HCT116 (cell line): ENCODE data around the gene RAD21L1. TPM values are rescaled to one million over a fixed set of nuclear protein-coding genes. Genes with fewer than 3 reads are reported as not detected.

Experiments
- ATAC-seq: fragments of 200-7000 bp; cut with Tn5 transposase; 2 replicates; pipeline ENCODE4 v1.9.1; 2020; ENCODE audit warnings: mild to moderate bottlenecking, moderate library complexity
- BruUV-seq: library from RNA; stranded (reverse); fragments of 400-500 nt; replicated peaks from 2 replicates; lab custom pipeline; 2021; lab: Mats Ljungman, UMichigan
- CTCF ChIA-PET: fragments of 300-600 bp; sonication (Branson Sonifier 250); formaldehyde crosslinking; loops from one replicate; lab custom pipeline; 2021; ENCODE audit warnings: antibody characterized with exemption; lab: Charles Lee
- POLR2A ChIA-PET: fragments of 300-600, 350-600 bp; sonication (Branson Sonifier 250); formaldehyde crosslinking; loops from one replicate; lab custom pipeline; 2021; ENCODE audit warnings: antibody characterized with exemption; lab: Charles Lee
- RAD21 ChIA-PET, 2 experiments: fragments of 300-600 bp; sonication (Branson Sonifier 250); formaldehyde crosslinking; loops; one replicate each; lab custom pipeline; 2023; ENCODE audit warnings: low total read pairs in 2 of 2; ENCODE audit not compliant: uncharacterized antibody in 2 of 2, unreplicated experiment in 2 of 2, low non-redundant PET in 1 of 2; lab: Charles Lee
- DNase-seq: peaks from one replicate; pipeline ENCODE4 v3.0.0-alpha.2; 2010; ENCODE audit warnings: low read depth, low spot score
- H2AFZ ChIP-seq: fragments of 200-600 bp; shearing (Covaris generic), sonication (generic); 2 replicates; pipeline ENCODE4 v1.6.1; 2017; ENCODE audit warnings: low read depth, mixed run types, mixed read lengths, antibody characterized with exemption, low read length; ENCODE audit not compliant: poor library complexity, severe bottlenecking
- H3K27ac ChIP-seq: 2 replicates; pipeline ENCODE4 v1.5.1; 2012; ENCODE audit warnings: low read depth, low read length
- H3K27me3 ChIP-seq: fragments of 200-600 bp; sonication (generic); 2 replicates; pipeline ENCODE4 v1.6.1; 2016; ENCODE audit warnings: mixed run types, low read length, mixed read lengths; ENCODE audit not compliant: insufficient read depth
- H3K36me3 ChIP-seq, 2 experiments: fragments of 200-500 bp in 1 of 2; fragments of 200-600 bp in 1 of 2; sonication (Bioruptor generic) in 1 of 2; sonication (generic) in 1 of 2; 2 replicates each; pipeline versions ENCODE4 v1.5.1 to v1.6.1; 2014 to 2016; ENCODE audit warnings: low read length in 2 of 2, inconsistent platforms in 1 of 2, mixed read lengths in 1 of 2, mixed run types in 1 of 2; ENCODE audit not compliant: insufficient read depth in 2 of 2, control insufficient read depth in 1 of 2
- H3K4me1 ChIP-seq, 2 experiments: fragments of 200-600 bp in 1 of 2; sonication (generic) in 1 of 2; 2 replicates each; pipeline versions ENCODE4 v1.5.1 to v1.6.1; 2012 to 2017; ENCODE audit warnings: low read length in 2 of 2, inconsistent platforms in 1 of 2, mild to moderate bottlenecking in 1 of 2, mixed read lengths in 1 of 2, mixed run types in 1 of 2, moderate library complexity in 1 of 2; ENCODE audit not compliant: insufficient read depth in 2 of 2, control insufficient read depth in 1 of 2
- H3K4me2 ChIP-seq: fragments of 200-600 bp; sonication (generic); 2 replicates; pipeline ENCODE4 v1.6.1; 2017; ENCODE audit warnings: mixed run types, low read length, mixed read lengths
- H3K4me3 ChIP-seq, 2 experiments: fragments of 200-600 bp in 1 of 2; sonication (generic) in 1 of 2; replicated peaks in 1 of 2; 2 replicates each; pipeline ENCODE4 v1.5.1; 2011 to 2016; ENCODE audit warnings: low read length in 2 of 2, control low read depth in 1 of 2, low read depth in 1 of 2, mild to moderate bottlenecking in 1 of 2, mixed read lengths in 1 of 2, mixed run types in 1 of 2
- H3K79me2 ChIP-seq: fragments of 200-600 bp; sonication (generic); 2 replicates; pipeline ENCODE4 v1.6.1; 2017; ENCODE audit warnings: mild to moderate bottlenecking, mixed run types, low read length, moderate library complexity, mixed read lengths; ENCODE audit not compliant: insufficient read depth
- H3K9ac ChIP-seq: fragments of 200-600 bp; sonication (generic); 2 replicates; pipeline ENCODE4 v1.6.1; 2016; ENCODE audit warnings: low read length, mixed read lengths
- H3K9me2 ChIP-seq: fragments of 200-600 bp; sonication (generic), shearing (Covaris generic); 2 replicates; pipeline ENCODE4 v1.6.1; 2017; ENCODE audit warnings: mixed run types, mild to moderate bottlenecking, moderate library complexity; ENCODE audit not compliant: insufficient read depth
- H3K9me3 ChIP-seq, 2 experiments: fragments of 200-500 bp in 1 of 2; fragments of 200-600 bp in 1 of 2; sonication (Bioruptor generic) in 1 of 2; sonication (generic) in 1 of 2; 2 replicates each; pipeline ENCODE4 v1.6.1; 2014 to 2017; ENCODE audit warnings: low read length in 2 of 2, mixed read lengths in 2 of 2, inconsistent platforms in 1 of 2, low read depth in 1 of 2, mild to moderate bottlenecking in 1 of 2, mixed run types in 1 of 2, moderate library complexity in 1 of 2; ENCODE audit not compliant: control insufficient read depth in 1 of 2, insufficient read depth in 1 of 2
- H4K20me1 ChIP-seq: fragments of 200-600 bp; sonication (generic), shearing (Covaris generic); 2 replicates; pipeline ENCODE4 v1.6.1; 2017; ENCODE audit warnings: mixed run types, mild to moderate bottlenecking, moderate library complexity; ENCODE audit not compliant: insufficient read depth
- ATF3 ChIP-seq: IDR thresholded peaks from 2 replicates; pipeline ENCODE4 v1.6.1; 2012
- CBX3 ChIP-seq: IDR thresholded peaks from 2 replicates; pipeline ENCODE4 v1.6.1; 2012; ENCODE audit warnings: low read depth
- CEBPB ChIP-seq: IDR thresholded peaks from 2 replicates; pipeline ENCODE4 v1.6.1; 2012; ENCODE audit warnings: low read depth
- EGR1 ChIP-seq: IDR thresholded peaks from 2 replicates; pipeline ENCODE4 v1.6.1; 2012; ENCODE audit warnings: low read depth
- ELF1 ChIP-seq: IDR thresholded peaks from 2 replicates; pipeline ENCODE4 v1.6.1; 2012; ENCODE audit warnings: low read depth, borderline replicate concordance
- EZH2 ChIP-seq: fragments of 200-600 bp; sonication (generic); IDR thresholded peaks from 2 replicates; pipeline ENCODE4 v1.6.1; 2017; ENCODE audit warnings: antibody characterized with exemption, mixed run types
- EZH2phosphoT487 ChIP-seq: fragments of 200-600 bp; IDR thresholded peaks from 2 replicates; pipeline ENCODE4 v1.6.1; 2018; ENCODE audit warnings: antibody characterized with exemption, borderline replicate concordance
- FOSL1 ChIP-seq: IDR thresholded peaks from 2 replicates; pipeline ENCODE4 v1.6.1; 2012; ENCODE audit warnings: low read depth
- JUND ChIP-seq: IDR thresholded peaks from 2 replicates; pipeline ENCODE4 v1.6.1; 2012
- POLR2A ChIP-seq: IDR thresholded peaks from 2 replicates; pipeline ENCODE4 v1.7.0; 2011; ENCODE audit warnings: borderline replicate concordance; ENCODE audit not compliant: insufficient read depth, insufficient read length; ENCODE audit errors: extremely low read depth
- POLR2AphosphoS5 ChIP-seq: IDR thresholded peaks from 2 replicates; pipeline ENCODE4 v1.6.1; 2011; ENCODE audit warnings: mild to moderate bottlenecking, low read depth, low read length, moderate library complexity
- SP1 ChIP-seq: IDR thresholded peaks from 2 replicates; pipeline ENCODE4 v1.6.1; 2012; ENCODE audit warnings: low read depth
- SRF ChIP-seq: IDR thresholded peaks from 2 replicates; pipeline ENCODE4 v1.6.1; 2012; ENCODE audit warnings: low read depth
- TCF7L2 ChIP-seq: IDR thresholded peaks from 2 replicates; pipeline ENCODE4 v1.7.0; 2011; ENCODE audit warnings: borderline replicate concordance, inconsistent platforms; ENCODE audit not compliant: insufficient read depth, insufficient read length; ENCODE audit errors: extremely low read depth
- ZFX ChIP-seq: fragments of 450-650 bp; IDR thresholded peaks from 2 replicates; pipeline ENCODE4 v1.6.1; 2017
- intact Hi-C: fragments of 100-400 bp; cut with micrococcal nuclease; formaldehyde crosslinking; loops from 2 replicates; pipeline ENCODE4 v1.10.0; 2022
- total RNA-seq: library from RNA; stranded (reverse); gene quantifications from one replicate; pipeline ENCODE4 v1.2.1, GENCODE V29; 2021; ENCODE audit not compliant: unreplicated experiment
- TF ChIP-seq, protein P1 (sequence below): IDR thresholded peaks from 2 replicates; pipeline ENCODE4 v1.6.1; 2012
- TF ChIP-seq, protein P2 (sequence below): IDR thresholded peaks from 2 replicates; pipeline ENCODE4 v1.6.1; 2012; ENCODE audit warnings: low read depth

The RAD21L1 gene
- total RNA-seq, 1 experiment from 2014 or later, result 0.17 TPM

DNA sequence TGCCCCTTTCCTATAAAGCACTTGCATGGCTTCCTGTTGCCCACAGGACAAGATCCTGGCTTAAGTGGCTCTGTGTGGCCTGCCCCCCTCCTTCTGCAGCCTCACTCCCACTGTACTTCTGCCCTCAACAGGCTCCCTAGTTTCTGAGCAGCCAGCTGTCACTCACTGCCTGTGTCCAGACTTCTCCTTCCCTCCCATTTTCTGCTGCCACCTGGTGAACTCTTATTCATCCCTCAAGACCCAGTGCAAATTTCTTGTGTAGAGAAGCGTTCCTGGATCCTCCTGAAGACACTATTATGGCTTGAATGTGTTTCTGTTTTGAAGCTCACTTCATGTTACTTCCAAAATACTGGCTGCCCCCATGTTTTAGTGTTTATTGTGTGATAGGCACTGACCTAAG is 66.8 kb downstream of the RAD21L1 start:
- BruUV-seq, result no TSS peak
- no peaks in the 10 kb centered on the region for H3K36me3 ChIP-seq
- H4K20me1 ChIP-seq, result no peaks in the 10 kb centered on the region
- DNase-seq (no peak), ATAC-seq (no peak)
- intact Hi-C loops, result no loop called here
- POLR2A ChIA-PET, result no interaction called here
- no peak for TF ChIP-seq TCF7L2
- no peak for TF ChIP-seq EGR1
- no peak for TF ChIP-seq ELF1
- TF ChIP-seq JUND, result no peak
- no peak for TF ChIP-seq EZH2
- CTCF ChIA-PET, result no interaction called here
- H3K79me2 ChIP-seq, result no peaks in the 10 kb centered on the region
- H3K27ac ChIP-seq, result no peak overlapping the region
- H3K4me2 ChIP-seq, result no peak overlapping the region
- RAD21 ChIA-PET, result no interaction called here
- no peaks in the 10 kb centered on the region for H3K27me3 ChIP-seq
- no peaks in the 10 kb centered on the region for H3K9me2 ChIP-seq
- H3K4me3 ChIP-seq, result no peak overlapping the region
- no peaks in the 10 kb centered on the region for H3K9me3 ChIP-seq
- H3K9ac ChIP-seq, result no peak overlapping the region
- H2AFZ ChIP-seq, result no peak overlapping the region
- H3K4me1 ChIP-seq, result no peaks in the 10 kb centered on the region

- DNase-seq, result no peak
- ATAC-seq, result no peak
- Histone ChIP-seq H3K4me1 (no peaks in the 10 kb centered on the region), H3K9me3 (no peaks in the 10 kb centered on the region), H3K36me3 (no peaks in the 10 kb centered on the region), H3K9ac (no peak overlapping the region), H3K27ac (no peak overlapping the region), H3K79me2 (no peaks in the 10 kb centered on the region), H4K20me1 (no peaks in the 10 kb centered on the region), H2AFZ (no peak overlapping the region), H3K4me3 (no peak overlapping the region), H3K4me2 (no peak overlapping the region), H3K27me3 (no peaks in the 10 kb centered on the region), H3K9me2 (no peaks in the 10 kb centered on the region)
- ChIA-PET RAD21 (no interaction called here), CTCF (no interaction called here), POLR2A (no interaction called here)
- BruUV-seq, result no TSS peak
- intact Hi-C loops, result no loop called here
- no peak for TF ChIP-seq POLR2AphosphoS5
- TF ChIP-seq, protein P1, sequence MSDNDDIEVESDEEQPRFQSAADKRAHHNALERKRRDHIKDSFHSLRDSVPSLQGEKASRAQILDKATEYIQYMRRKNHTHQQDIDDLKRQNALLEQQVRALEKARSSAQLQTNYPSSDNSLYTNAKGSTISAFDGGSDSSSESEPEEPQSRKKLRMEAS, result no peak
- TF ChIP-seq CBX3, result no peak
- no peak for TF ChIP-seq ZFX
- no peak for TF ChIP-seq JUND
- TF ChIP-seq CEBPB, result no peak
- TF ChIP-seq ATF3, result no peak
- TF ChIP-seq EZH2phosphoT487, result no peak
- no peak for TF ChIP-seq EZH2
- no peak for TF ChIP-seq SRF
- no peak for TF ChIP-seq SP1
- TF ChIP-seq, protein P2, sequence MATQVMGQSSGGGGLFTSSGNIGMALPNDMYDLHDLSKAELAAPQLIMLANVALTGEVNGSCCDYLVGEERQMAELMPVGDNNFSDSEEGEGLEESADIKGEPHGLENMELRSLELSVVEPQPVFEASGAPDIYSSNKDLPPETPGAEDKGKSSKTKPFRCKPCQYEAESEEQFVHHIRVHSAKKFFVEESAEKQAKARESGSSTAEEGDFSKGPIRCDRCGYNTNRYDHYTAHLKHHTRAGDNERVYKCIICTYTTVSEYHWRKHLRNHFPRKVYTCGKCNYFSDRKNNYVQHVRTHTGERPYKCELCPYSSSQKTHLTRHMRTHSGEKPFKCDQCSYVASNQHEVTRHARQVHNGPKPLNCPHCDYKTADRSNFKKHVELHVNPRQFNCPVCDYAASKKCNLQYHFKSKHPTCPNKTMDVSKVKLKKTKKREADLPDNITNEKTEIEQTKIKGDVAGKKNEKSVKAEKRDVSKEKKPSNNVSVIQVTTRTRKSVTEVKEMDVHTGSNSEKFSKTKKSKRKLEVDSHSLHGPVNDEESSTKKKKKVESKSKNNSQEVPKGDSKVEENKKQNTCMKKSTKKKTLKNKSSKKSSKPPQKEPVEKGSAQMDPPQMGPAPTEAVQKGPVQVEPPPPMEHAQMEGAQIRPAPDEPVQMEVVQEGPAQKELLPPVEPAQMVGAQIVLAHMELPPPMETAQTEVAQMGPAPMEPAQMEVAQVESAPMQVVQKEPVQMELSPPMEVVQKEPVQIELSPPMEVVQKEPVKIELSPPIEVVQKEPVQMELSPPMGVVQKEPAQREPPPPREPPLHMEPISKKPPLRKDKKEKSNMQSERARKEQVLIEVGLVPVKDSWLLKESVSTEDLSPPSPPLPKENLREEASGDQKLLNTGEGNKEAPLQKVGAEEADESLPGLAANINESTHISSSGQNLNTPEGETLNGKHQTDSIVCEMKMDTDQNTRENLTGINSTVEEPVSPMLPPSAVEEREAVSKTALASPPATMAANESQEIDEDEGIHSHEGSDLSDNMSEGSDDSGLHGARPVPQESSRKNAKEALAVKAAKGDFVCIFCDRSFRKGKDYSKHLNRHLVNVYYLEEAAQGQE, result no peak
- TF ChIP-seq FOSL1, result no peak
- TF ChIP-seq POLR2A, result no peak
These were observed 68.0 kb downstream of the RAD21L1 start for GRCh38 chr20:1293641-1294379.
